ENCODE measurements around the gene ANKRD66. TPM values are rescaled to one million over a fixed set of nuclear protein-coding genes. Genes with fewer than 3 reads are reported as not detected.

The ANKRD66 gene
- total RNA-seq, 1 donor from 2014 or later, result not detected

GRCh38 chr6:46789434-46790354 is 43.0 kb downstream of the ANKRD66 start:
- Mint-ChIP-seq H3K9me3 (ENCODE audit: low read depth) (peaks cover 2% of the 10 kb centered on the region), H3K27me3 (ENCODE audit: low read depth) (peaks cover 7% of the 10 kb centered on the region), H3K27ac (ENCODE audit: unreplicated experiment) (no peak overlapping the region), H3K4me3 (ENCODE audit: unreplicated experiment) (no peak overlapping the region), H3K36me3 (ENCODE audit: low read depth) (no peaks in the 10 kb centered on the region), H3K4me1 (ENCODE audit: low read depth) (no peaks in the 10 kb centered on the region)
- TF ChIP-seq CTCF (IDR thresholded peaks at IDR 0.05), result no peak
- DNase-seq (ENCODE audit: low spot score), result no peak

GRCh38 chr6:46790355-46790874 is 43.7 kb downstream of the ANKRD66 start:
- H3K36me3 Mint-ChIP-seq (ENCODE audit: low read depth), result no peaks in the 10 kb centered on the region
- no peak overlapping the region for H3K4me3 Mint-ChIP-seq (ENCODE audit: unreplicated experiment)
- no peak for TF ChIP-seq CTCF (IDR thresholded peaks at IDR 0.05)
- DNase-seq (ENCODE audit: low spot score), result no peak
- H3K9me3 Mint-ChIP-seq (ENCODE audit: low read depth), result peaks cover 2% of the 10 kb centered on the region
- H3K27me3 Mint-ChIP-seq (ENCODE audit: low read depth), result peaks cover 7% of the 10 kb centered on the region
- H3K27ac Mint-ChIP-seq (ENCODE audit: unreplicated experiment), result no peak overlapping the region
- no peaks in the 10 kb centered on the region for H3K4me1 Mint-ChIP-seq (ENCODE audit: low read depth)

GRCh38 chr6:46792635-46793034 is 45.9 kb downstream of the ANKRD66 start:
- H3K27ac Mint-ChIP-seq (ENCODE audit: unreplicated experiment), result no peak overlapping the region
- H3K27me3 Mint-ChIP-seq (ENCODE audit: low read depth), result peaks cover 5% of the 10 kb centered on the region
- no peaks in the 10 kb centered on the region for H3K36me3 Mint-ChIP-seq (ENCODE audit: low read depth)
- H3K9me3 Mint-ChIP-seq (ENCODE audit: low read depth), result no peaks in the 10 kb centered on the region
- no peak for DNase-seq (ENCODE audit: low spot score)
- no peak overlapping the region for H3K4me3 Mint-ChIP-seq (ENCODE audit: unreplicated experiment)
- TF ChIP-seq CTCF (IDR thresholded peaks at IDR 0.05), result no peak
- no peaks in the 10 kb centered on the region for H3K4me1 Mint-ChIP-seq (ENCODE audit: low read depth)

- H3K27me3 Mint-ChIP-seq (ENCODE audit: low read depth), result peaks cover 5% of the 10 kb centered on the region
- H3K4me3 Mint-ChIP-seq (ENCODE audit: unreplicated experiment), result no peak within 1 kb of the TSS
- TF ChIP-seq CTCF (IDR thresholded peaks at IDR 0.05), result no peak
- H3K9me3 Mint-ChIP-seq (ENCODE audit: low read depth), result no peaks in the 10 kb centered on the region
- H3K27ac Mint-ChIP-seq (ENCODE audit: unreplicated experiment), result no peak within 1 kb of the TSS
- H3K4me1 Mint-ChIP-seq (ENCODE audit: low read depth), result no peaks in the 10 kb centered on the region
- no peaks in the 10 kb centered on the region for H3K36me3 Mint-ChIP-seq (ENCODE audit: low read depth)
- no peak for DNase-seq (ENCODE audit: low spot score)
These were observed 46.4 kb downstream of the ANKRD66 start, which contains the start of gene MEP1A for GRCh38 chr6:46793138-46793537. TSS of gene MEP1A (plus strand) at chr6:46793389. CDS start at chr6:46793399, 10 bp downstream.

- Mint-ChIP-seq H3K9me3 (ENCODE audit: low read depth) (no peaks in the 10 kb centered on the region), H3K4me1 (ENCODE audit: low read depth) (no peaks in the 10 kb centered on the region), H3K36me3 (ENCODE audit: low read depth) (no peaks in the 10 kb centered on the region), H3K27ac (ENCODE audit: unreplicated experiment) (no peak overlapping the region), H3K27me3 (ENCODE audit: low read depth) (peaks cover 6% of the 10 kb centered on the region), H3K4me3 (ENCODE audit: unreplicated experiment) (no peak overlapping the region)
- TF ChIP-seq CTCF (IDR thresholded peaks at IDR 0.05), result no peak
- DNase-seq (ENCODE audit: low spot score), result no peak
These were observed 47.3 kb downstream of the ANKRD66 start for GRCh38 chr6:46794068-46794467.
